ENCODE data around the gene SPATA13. TPM values are rescaled to one million over a fixed set of nuclear protein-coding genes. Genes with fewer than 3 reads are reported as not detected.
"Not testable (repeated sequence)": the region's sequence is repeated elsewhere in the genome, so short reads cannot be mapped to it uniquely, and the experiment has no call there.

SPATA13 gene
- total and polyA plus RNA-seq, 2 donors from 2014 or later = 12.3 to 69.2 TPM

GRCh38 chr13:24116131-24116530 lies 44.4 kb upstream of the SPATA13 start:
- Histone ChIP-seq H3K4me3 (ENCODE audit: low read length in 3 of 3) (no peak overlapping the region), H3K27ac (ENCODE audit: low read depth in 2 of 2, low read length in 2 of 2) (no peak overlapping the region), H3K9me3 (ENCODE audit: control insufficient read depth in 2 of 3, insufficient read depth in 1 of 3, low read length in 3 of 3) (no peaks in the 10 kb centered on the region), H3K36me3 (ENCODE audit: control insufficient read depth in 2 of 3, insufficient read depth in 3 of 3, low read length in 3 of 3) (no peaks in the 10 kb centered on the region), H3K9ac (ENCODE audit: low read length in 3 of 3) (no peak overlapping the region), H3K4me1 (ENCODE audit: control insufficient read depth in 2 of 3, insufficient read depth in 2 of 3, low read depth in 1 of 3, low read length in 3 of 3) (peaks cover 0 to 8% (median 3%) of the 10 kb centered on the region in 3 donors), H3K27me3 (ENCODE audit: control insufficient read depth, insufficient read depth, low read length) (no peaks in the 10 kb centered on the region)
- DNase-seq (no peak), FAIRE-seq (no peak)
- intact Hi-C loops (cut with DNase I) = no loop called here
- no peak for TF ChIP-seq CTCF (IDR thresholded peaks at IDR 0.05; ENCODE audit: borderline replicate concordance, extremely low read depth, insufficient read depth)

- Histone ChIP-seq H3K27ac (ENCODE audit: low read depth in 2 of 2, low read length in 2 of 2) (no peak overlapping the region), H3K4me3 (ENCODE audit: low read length in 3 of 3) (no peak overlapping the region), H3K36me3 (ENCODE audit: control insufficient read depth in 2 of 3, insufficient read depth in 3 of 3, low read length in 3 of 3) (no peaks in the 10 kb centered on the region), H3K4me1 (ENCODE audit: control insufficient read depth in 2 of 3, insufficient read depth in 2 of 3, low read depth in 1 of 3, low read length in 3 of 3) (peaks cover 0 to 8% (median 3%) of the 10 kb centered on the region in 3 donors), H3K9me3 (ENCODE audit: control insufficient read depth in 2 of 3, insufficient read depth in 1 of 3, low read length in 3 of 3) (no peaks in the 10 kb centered on the region), H3K27me3 (ENCODE audit: control insufficient read depth, insufficient read depth, low read length) (no peaks in the 10 kb centered on the region), H3K9ac (ENCODE audit: low read length in 3 of 3) (no peak overlapping the region)
- DNase-seq (no peak), FAIRE-seq (no peak)
- intact Hi-C loops (cut with DNase I) = no loop called here
- no peak for TF ChIP-seq CTCF (IDR thresholded peaks at IDR 0.05; ENCODE audit: borderline replicate concordance, extremely low read depth, insufficient read depth)
Measured at GRCh38 chr13:24118576-24118975, 41.9 kb upstream of the SPATA13 start.

- intact Hi-C loops (cut with DNase I) = no loop called here
- no peak overlapping the region for H3K4me3 ChIP-seq (ENCODE audit: low read length in 3 of 3)
- FAIRE-seq (no peak), DNase-seq (no peak)
- H3K4me1 ChIP-seq (ENCODE audit: control insufficient read depth in 2 of 3, insufficient read depth in 2 of 3, low read depth in 1 of 3, low read length in 3 of 3) = peaks cover 0 to 8% (median 3%) of the 10 kb centered on the region in 3 donors
- TF ChIP-seq CTCF (IDR thresholded peaks at IDR 0.05; ENCODE audit: borderline replicate concordance, extremely low read depth, insufficient read depth) = no peak
- no peaks in the 10 kb centered on the region for H3K27me3 ChIP-seq (ENCODE audit: control insufficient read depth, insufficient read depth, low read length)
- H3K36me3 ChIP-seq (ENCODE audit: control insufficient read depth in 2 of 3, insufficient read depth in 3 of 3, low read length in 3 of 3) = no peaks in the 10 kb centered on the region
- no peak overlapping the region for H3K9ac ChIP-seq (ENCODE audit: low read length in 3 of 3)
- H3K9me3 ChIP-seq (ENCODE audit: control insufficient read depth in 2 of 3, insufficient read depth in 1 of 3, low read length in 3 of 3) = no peaks in the 10 kb centered on the region
- H3K27ac ChIP-seq (ENCODE audit: low read depth in 2 of 2, low read length in 2 of 2) = no peak overlapping the region
Measured at GRCh38 chr13:24119626-24120508, 40.7 kb upstream of the SPATA13 start.

GRCh38 chr13:24122045-24122444 lies 38.5 kb upstream of the SPATA13 start:
- H3K4me1 ChIP-seq (ENCODE audit: control insufficient read depth in 2 of 3, insufficient read depth in 2 of 3, low read depth in 1 of 3, low read length in 3 of 3); intact Hi-C loops (cut with DNase I); H3K36me3 ChIP-seq (ENCODE audit: control insufficient read depth in 2 of 3, insufficient read depth in 3 of 3, low read length in 3 of 3): not testable (repeated sequence)

More at GRCh38 chr13:24122045-24122444, 38.5 kb upstream of the SPATA13 start:
- not testable (repeated sequence) for DNase-seq; H3K4me3 ChIP-seq (ENCODE audit: low read length in 3 of 3); H3K27me3 ChIP-seq (ENCODE audit: control insufficient read depth, insufficient read depth, low read length); H3K9ac ChIP-seq (ENCODE audit: low read length in 3 of 3); H3K27ac ChIP-seq (ENCODE audit: low read depth in 2 of 2, low read length in 2 of 2); H3K9me3 ChIP-seq (ENCODE audit: control insufficient read depth in 2 of 3, insufficient read depth in 1 of 3, low read length in 3 of 3); FAIRE-seq

Measured in kidney (tissue), 14 donors.